ENCODE results near the gene SPINDOC.

DNA sequence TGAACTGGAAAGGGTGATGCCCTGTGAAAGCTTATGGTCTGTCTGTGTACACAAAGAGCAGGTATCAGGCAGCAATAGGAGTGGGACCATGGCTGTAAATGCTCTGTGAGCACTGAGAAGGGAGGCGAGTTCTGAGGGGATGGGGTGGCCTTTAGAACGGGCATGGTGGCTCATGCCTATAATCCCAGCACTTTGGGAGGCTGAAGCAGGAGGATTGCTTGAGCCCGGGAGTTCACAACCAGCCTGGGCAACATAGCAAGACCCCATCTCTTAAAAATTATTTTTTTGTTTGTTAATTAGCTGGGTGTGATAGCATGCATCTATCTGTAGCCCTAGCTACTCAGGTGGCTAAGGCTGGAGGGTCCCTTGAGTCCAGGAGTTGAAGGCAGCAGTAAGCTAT, 3.5 kb downstream of the SPINDOC start:
- TF ChIP-seq, protein P1, sequence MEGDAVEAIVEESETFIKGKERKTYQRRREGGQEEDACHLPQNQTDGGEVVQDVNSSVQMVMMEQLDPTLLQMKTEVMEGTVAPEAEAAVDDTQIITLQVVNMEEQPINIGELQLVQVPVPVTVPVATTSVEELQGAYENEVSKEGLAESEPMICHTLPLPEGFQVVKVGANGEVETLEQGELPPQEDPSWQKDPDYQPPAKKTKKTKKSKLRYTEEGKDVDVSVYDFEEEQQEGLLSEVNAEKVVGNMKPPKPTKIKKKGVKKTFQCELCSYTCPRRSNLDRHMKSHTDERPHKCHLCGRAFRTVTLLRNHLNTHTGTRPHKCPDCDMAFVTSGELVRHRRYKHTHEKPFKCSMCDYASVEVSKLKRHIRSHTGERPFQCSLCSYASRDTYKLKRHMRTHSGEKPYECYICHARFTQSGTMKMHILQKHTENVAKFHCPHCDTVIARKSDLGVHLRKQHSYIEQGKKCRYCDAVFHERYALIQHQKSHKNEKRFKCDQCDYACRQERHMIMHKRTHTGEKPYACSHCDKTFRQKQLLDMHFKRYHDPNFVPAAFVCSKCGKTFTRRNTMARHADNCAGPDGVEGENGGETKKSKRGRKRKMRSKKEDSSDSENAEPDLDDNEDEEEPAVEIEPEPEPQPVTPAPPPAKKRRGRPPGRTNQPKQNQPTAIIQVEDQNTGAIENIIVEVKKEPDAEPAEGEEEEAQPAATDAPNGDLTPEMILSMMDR (IDR thresholded peaks at IDR 0.05), result no peak
- TF ChIP-seq POLR2A (IDR thresholded peaks at IDR 0.05), result no peak

All from heart left ventricle (tissue), 13 donors.